Stimulated activated CD4-positive, alpha-beta T cell treated with anti-CD3 and anti-CD28 coated beads, Interleukin-1b, Interleukin-23, amount 100 ng/mL, for 1 hour (primary cell): ENCODE measurements around the gene PLLP.

Experiments used
- DNase-seq, 2 donors: peaks; one replicate each; pipeline ENCODE4 v3.0.0-alpha.2; 2020; ENCODE audit warnings: low read depth in 2 of 2

Gene PLLP, protein sequence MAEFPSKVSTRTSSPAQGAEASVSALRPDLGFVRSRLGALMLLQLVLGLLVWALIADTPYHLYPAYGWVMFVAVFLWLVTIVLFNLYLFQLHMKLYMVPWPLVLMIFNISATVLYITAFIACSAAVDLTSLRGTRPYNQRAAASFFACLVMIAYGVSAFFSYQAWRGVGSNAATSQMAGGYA

DNA sequence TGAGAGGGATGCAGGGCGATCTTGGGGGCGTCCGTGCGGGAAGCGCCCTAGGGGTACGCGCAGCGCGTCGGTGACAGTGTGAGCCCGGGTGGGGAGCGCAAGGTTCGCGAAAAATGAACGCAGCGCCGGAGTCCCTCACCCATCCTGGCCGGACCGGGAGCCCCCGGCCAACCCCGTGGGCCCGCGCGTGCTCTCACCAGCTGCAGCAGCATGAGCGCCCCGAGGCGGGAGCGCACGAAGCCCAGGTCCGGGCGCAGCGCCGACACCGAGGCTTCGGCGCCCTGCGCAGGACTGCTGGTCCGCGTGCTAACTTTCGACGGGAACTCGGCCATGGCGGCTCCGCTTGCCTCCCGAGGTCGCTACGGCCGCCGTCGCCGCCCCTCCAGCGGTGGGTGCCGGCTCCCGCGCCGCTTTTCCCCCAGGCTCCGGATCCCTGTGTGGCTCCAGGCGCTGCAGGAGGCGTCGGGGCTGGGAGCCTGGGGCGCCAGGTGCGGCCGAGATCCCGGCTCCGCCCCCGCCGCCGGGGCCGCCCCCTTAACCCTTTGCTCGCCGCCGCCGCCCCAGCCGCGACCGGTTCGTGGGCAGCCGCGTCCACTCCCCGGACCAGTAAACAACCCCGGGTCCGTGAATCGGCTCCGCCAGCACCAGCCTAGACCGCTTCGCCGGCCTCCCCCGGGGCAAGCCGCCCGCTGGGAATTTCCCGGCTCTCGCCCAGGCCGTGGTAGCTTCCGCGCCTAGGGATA, at the start of gene PLLP:
PLLP (minus strand) TSS at position 464 of the 743 bp plus-strand sequence; CDS start at position 332, 132 bp downstream.
- DNase-seq, result peak in 1 of 2 donors; percentile 48

DNA sequence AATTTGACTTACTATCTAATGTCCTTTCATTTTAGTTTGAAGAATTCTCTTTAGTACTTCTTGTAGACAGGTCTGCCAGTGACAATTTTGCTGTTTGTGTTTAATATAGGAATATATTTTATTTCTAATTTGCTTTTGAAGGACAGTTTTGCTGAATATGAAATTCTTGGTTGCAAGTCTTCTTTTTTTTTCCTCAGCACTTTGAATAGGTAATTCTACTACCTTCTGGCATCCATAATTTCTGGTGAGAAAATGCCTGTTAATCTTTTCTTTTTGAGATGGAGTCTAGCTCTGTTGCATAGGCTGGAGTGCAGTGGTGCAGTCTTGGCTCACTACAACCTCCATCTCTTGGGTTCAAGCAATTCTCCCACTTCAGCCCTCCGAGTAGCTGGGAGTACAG, 48.9 kb upstream of the PLLP start:
- DNase-seq, result no peak

DNA sequence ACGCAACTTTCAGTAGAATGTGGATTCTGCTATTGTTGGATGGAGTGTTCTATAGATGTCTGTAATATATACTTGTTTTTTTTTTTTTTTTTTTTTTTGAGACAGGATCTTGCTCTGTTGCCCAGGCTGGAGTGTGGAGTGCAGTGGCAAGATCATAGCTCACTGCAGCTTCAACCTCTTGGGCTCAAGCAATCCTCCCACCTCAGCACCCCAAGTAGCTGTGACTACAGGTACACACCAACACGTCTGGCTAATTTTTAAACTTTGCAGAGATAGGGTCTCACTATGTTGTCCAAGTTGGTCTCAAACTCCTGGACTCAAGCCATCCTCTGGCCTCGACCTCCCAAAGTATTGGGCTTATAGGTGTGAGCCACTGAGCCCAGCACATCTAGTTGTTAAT, 46.9 kb upstream of the PLLP start:
- DNase-seq, result no peak

DNA sequence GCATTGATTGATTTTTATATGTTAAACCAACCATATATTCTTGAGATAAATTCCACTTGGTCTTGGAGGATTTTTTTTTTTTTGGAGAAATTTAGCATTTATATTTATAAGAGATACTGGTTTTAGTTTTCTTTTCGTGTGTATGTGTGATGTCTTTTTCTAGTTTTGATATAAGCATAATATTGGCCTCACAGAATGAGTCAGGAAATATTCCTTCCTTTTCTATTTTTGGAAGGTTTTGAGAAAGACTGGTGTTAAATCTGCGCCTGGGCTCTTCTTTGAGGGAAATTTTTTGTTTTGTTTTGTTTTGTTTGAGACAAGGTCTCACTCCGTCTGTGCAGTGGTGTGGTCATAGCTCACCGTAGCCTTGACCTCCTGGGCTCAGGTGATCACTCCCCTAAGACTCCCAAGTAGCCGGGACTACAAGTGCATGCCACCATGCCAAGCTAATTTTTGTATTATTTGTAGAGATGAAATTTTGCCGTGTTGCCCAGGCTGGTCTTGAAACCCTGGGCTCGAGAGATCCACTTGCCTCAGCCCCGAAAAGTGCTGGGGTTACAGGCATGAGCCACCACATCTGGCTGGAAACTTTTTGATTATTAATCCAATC, 45.4 kb upstream of the PLLP start:
- no peak for DNase-seq

DNA sequence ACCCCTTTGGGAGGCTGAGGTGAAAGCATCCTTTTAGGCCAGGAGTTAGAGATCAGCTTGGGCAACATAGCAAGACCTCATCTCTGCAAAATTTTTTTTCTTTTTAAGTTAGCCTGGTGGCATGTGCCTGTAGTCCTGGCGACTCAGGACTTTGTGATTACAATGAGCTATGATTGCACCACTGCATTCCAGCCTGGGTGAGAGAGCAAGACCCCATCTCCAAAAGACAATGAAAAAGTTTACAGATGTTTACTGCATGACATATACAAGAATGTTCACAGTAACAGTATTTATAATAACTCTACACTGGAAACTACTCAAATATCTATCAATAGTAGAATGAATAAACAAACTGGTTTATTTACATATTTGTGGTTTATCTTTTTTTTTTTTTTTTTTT, 41.0 kb upstream of the PLLP start:
- no peak for DNase-seq

DNA sequence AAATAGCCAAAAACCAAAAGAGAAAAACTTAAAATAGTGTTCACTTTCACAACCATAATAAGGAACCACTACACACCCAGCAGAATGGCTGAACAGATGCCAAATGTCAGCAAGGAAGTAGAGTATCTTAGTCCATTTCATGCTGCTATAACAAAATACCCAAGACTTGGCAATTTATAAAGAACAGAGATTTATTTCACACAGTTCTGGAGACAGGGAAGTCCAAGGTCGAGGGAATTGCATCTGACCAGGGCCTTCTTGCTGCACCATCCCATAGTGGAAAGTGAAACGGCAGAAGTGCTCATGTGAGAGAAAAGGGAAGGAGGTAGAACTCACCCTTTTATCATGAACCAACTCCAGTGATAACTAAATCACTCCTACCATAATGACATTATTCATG, 40.3 kb upstream of the PLLP start:
- DNase-seq, result no peak

DNA sequence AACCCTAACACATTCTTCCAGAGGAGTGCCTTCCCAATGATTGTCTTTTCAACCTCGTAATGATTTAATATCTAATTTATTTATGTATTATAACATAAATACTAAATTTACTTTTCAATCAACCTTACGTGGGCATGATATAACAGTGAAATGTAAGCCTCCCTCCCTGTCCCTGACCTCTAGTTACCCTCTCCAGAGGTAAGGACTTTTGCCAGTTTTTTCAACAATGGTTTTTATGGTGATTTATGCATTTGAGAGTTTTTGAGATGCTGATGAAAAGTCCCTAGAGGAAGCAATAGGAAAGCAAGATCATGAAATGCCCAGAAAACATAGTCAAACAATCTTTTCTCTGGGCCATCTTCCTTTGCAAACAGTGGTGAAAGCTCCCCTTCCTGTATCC, 35.2 kb upstream of the PLLP start:
- DNase-seq, result no peak

DNA sequence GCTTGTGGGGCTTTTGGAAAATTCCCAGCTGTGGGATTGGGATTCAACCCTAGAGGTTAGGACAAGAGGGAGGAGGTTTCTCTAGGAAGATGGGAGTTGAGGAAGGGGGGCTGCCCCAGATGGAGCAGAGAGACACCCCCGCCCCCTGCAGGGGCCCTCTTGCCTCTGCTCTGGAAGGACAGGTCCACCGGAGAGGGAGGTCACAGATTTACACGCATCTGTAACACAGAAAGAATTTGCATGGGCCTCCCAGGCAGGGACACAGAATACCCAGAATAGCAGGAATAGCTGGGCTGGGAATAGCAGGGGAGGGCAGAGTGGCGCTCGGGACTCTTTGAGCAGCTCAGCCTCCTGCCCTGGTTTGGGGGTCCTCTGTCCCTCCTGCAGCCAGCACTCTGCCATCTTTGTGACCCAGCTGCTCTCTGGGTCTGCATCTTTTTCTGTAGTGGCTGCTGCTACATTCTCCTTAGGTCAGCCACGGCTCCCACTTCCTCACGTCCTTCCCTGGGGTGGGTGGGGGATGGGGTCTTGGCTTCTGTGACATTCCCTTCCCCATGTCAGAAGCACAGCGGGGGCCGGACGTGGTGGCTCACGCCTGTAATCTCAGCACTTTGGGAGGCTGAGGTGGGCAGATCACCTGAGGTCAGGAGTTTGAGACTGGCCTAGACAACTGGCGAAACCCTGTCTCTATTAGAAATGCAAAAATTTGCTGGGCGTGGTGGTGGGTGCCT, 33.9 kb upstream of the PLLP start:
- no peak for DNase-seq

DNA sequence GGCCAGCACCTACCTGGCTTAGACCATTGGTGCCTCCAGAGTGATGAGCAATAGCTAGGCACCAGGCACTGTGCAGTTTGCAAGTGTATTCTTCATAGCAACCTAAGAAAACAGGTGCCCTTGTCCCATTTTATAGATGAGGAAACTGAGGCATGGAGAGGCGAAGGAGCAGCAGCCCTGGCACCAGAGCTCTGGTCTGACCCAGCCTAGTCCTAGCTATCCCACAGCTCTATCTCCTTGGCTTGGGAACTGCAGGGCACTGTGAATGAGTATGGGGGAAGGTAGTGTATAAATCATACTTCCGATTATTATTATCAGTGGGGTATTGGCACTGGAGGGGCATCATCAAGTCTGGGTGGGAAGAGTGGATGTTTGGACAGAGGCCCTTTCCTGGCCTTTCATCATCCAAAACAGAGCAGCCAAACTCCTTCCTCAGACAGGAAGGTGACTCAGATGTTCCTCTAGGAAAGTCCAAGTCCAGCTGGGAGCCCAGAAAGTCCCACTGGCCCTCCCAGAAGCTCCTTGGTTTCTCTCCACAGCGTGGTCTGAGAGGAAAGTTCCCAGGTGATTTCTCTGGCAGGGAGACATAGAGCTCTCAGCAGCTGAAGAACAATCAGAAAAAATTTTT, 32.0 kb upstream of the PLLP start:
- DNase-seq, result no peak

DNA sequence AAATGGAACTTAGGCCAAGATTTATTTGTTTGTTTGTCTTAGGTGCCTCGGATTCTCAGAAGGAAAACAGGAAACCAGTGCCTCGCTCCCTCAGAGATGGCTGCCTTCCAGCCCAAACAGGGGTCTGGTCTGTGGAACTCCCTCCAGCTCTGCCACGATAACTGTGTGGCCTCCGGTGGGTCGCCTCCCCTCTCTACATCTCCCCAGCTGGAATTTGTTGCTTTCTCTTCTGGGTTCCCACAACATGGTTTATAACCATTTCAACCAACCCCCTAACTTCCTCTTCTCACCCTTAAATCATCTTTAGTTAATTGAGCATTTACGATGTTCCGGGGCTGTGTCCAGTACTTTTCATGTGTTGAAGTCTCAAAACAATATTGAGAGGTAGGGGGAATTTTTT, 30.9 kb upstream of the PLLP start:
- no peak for DNase-seq

DNA sequence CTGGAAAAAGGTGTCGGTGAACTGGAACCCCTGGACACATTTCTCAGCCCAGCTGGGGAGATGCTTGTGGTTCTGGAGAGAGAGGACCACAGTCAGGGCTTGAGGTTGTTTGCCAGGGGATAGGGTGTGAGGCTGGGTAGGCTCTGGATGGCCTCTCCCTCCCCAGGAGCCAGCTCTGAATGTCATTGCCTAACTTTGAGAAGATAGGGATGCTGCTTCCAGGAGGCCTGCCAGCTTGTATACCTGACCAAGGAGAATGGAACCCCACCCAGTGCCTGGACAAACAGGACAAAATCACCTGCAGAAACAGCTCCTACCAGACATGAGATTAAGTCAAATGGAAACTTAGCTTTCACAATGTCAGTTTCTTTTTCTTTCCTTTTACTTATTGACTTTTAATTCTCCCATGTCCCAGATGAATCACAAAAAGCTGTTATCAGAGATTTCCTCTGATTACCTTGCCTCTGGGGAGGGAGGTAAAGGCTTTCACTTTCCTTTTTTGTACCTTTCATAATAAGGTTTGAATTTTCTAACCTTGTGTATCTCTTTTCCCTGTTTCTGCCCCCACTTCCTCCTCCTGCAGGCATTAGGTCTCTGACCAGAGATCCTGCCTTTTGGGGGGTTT, 29.8 kb upstream of the PLLP start:
- DNase-seq, result no peak

DNA sequence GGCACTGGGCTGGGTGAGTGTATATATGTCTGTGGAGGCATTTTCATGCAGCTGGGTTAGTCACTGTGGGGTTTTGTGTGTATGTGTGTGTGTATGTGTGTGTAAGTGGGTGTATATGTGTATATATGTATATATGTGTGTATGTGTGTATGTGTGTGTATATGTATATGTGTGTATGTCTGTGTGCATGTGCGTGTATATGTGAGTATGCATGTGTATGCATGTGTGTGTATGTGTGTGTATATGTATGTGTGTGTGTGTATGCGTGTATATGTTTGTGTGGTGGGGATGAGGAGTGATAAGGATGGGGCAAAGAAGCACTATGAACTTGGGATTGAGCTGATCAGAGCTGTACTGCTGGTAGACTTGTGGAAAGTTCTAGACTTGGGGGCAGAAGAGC, 29.0 kb upstream of the PLLP start:
- no peak for DNase-seq

DNA sequence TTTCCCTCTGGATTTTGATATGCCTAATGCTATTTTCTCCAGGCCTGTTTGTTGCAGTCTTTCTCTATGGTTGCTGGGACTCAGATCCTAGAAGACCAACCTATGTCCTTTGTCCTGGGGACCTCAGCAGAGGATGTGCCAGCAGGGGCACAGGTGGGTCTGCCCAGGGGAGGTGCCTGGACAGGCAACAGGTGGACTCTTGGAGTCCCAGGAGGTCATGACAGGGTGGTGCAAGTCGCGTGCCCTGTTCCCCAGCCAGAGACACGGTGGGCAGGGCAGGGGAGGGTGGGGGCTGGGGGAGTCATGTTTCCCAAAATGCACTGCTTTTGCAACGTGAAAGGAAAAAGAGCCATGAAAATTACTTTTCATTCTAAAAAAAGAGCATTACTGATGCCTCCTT, 26.3 kb upstream of the PLLP start:
- DNase-seq, result no peak

DNA sequence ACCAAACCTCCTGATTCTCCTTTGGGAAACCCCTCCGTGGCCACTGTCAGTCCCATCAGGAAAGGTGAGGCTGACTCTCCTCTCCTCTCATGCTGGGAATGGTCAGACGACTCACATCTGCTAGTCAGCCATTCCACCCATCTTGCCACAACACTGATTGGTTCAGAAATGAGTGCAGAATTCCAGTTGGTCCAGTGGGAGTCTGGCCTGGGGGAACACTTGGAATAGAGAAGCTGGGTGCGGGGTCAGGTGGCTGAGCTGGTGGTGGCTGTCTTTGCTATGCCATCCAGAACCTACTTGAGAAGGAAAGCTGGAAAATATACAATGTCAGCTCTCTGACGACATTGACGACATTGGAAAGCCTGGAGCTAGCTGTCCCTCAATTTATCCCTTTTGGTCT, 23.6 kb upstream of the PLLP start:
- DNase-seq, result no peak

DNA sequence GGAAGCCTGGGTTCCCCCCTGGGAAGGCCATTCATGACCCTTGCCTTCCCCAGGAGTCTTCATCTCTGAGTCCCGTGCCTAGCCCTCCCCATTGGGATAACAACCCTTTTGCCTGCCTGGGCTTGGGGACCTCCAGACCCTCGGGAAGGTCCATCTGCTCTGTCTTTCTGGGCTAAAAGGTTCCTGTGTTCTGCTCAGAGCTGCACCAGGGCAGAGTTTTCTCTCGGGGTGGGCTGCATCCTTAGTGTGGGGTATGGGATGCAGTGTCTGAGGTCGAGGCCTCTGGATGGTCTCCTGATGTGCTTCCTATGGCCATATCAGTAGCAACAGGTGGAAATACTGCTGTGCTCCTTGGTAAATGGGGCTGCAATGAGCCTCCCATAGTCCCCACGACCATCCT, 22.9 kb upstream of the PLLP start:
- no peak for DNase-seq

DNA sequence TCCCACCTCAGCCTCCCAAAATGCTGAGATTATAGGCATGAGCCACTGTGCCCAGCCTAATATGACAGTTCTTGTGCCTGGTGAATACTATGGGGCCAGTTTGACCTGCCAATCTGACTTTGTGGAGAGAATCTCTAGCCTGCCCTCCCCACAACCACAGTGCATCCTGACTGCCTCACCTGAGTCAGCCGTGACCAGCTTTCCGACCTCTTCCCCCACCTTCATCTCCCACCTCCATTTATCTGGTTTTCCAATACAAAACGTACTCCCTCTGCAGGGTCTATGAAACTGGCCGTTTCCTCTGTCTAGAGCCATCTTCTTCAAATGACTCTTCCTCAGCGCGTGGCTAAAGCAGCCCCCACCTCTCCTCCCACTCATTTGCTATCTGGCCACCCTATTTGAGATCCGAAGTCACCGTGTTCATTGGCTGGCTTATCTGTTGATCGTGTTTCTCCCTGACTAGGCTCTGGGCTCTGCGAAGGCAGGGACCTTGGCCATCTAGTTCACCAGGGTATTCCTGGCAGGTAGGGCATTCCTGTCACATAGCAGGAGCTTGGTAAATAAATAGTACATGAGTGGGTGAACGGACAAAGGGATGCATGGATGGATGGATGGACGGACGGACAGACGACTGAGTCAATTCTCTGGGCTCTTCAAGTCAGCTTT, 22.3 kb upstream of the PLLP start:
- DNase-seq, result no peak

DNA sequence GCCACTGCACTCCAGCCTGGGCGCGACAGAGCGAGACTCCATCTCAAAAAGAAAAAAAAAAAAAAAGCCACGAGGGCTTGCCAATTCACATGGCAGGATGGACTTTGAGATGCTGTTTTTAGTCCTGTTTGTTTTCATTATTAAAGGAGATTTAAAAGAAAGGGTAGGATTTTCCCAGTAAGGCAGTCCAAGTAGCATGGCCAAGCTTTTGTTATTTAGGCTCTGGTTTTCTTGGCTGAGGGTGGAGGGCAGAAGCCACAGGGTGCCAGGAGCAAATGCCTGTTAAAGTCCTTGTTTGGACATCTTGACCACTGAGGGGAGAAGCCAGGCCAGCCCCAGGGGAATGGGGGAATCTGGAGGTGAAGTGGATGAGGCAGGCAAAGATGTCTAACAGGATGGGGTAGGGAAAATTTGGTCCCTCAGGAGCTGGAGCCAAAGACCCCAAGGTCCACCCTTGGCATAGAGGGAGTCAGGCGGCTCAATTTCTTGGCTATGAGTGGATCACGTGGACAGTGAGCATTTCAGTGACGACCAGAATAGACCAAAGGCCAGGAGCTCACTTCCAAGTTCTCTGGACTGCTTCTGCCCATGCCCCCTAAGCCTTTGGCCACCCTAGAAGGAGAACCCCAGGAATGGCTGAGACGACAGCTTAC, 20.8 kb upstream of the PLLP start:
- no peak for DNase-seq

DNA sequence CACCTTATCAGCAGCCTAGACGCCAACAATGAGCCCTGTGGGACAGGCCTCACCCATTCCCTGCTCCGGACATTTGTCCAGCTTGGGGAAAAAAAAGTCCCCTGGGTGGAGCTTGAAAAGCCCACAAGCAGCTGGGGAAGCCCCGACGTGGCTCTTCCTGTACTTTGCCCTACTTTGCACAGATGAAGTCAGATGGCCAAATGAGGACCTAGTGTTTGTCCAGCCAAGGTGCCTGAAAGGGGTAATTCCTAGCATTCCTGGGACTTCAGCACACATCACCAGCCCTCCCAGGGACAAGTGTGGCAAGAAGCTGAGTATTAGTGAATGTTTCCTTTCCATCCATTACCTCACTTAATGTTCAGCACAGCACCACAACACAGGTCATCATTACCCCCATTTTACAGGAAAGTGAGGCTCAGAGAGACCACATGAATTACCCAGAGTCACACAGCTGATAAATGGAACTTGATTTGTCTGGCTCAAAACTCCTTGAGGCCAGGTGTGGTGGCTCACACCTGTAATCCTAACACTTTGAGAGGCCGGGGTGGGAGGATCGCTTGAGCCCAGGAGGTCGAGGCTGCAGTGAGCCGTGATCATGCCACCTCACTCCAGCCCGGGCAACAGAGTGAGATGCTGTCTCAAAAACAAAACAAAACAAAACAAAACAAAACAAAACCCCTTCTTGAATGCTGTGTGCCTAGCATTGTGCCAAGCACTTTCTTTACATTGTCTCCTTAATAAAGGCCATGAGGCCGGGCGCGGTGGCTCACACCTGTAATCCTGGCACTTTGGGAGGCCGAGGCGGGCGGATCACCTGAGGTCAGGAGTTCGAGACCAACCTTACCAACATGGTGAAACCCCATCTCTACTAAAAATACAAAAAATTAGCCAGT, 19.9 kb upstream of the PLLP start:
- DNase-seq, result no peak

DNA sequence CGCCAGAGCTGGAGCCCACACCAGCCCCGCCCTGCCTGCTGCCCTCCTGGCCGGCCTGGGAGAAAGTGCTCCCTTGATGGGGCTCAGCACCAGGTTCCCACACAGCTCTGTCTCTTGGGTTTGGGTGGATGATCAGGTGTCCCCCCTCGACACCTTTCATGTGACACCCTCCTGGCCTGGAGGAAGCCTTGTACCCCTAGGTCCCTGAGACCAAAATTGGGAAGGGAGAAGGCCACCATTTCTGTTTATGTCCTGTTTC, 19.4 kb upstream of the PLLP start:
- DNase-seq, result no peak
